ENCODE results near the gene LCN12.

DNA sequence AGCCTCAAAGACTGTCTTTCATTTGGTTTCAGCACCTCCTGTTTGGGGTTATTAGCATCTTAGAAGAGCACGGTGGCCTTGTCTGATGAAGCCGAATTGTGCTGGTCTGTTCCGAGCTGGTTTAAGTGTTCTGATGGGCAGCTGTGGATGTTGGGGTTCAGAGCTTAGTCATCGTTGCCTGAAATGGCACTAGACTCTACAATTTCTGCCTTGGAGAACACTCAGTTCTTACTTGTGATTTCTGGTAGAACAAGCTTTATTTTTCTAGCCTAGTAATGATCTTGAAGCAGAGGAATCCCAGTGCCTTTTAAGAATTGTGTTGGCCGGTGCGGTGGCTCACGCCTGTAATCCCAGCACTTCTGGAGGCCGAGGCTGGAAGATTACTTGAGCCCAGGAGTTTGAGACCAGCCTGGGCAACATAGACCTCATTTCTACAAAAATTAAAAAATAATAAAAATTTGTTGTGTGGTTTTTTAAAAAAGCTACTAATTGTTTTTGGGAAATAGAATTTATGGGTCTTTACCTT lies 15.4 kb upstream of the LCN12 start:
- TF ChIP-seq, protein P1, sequence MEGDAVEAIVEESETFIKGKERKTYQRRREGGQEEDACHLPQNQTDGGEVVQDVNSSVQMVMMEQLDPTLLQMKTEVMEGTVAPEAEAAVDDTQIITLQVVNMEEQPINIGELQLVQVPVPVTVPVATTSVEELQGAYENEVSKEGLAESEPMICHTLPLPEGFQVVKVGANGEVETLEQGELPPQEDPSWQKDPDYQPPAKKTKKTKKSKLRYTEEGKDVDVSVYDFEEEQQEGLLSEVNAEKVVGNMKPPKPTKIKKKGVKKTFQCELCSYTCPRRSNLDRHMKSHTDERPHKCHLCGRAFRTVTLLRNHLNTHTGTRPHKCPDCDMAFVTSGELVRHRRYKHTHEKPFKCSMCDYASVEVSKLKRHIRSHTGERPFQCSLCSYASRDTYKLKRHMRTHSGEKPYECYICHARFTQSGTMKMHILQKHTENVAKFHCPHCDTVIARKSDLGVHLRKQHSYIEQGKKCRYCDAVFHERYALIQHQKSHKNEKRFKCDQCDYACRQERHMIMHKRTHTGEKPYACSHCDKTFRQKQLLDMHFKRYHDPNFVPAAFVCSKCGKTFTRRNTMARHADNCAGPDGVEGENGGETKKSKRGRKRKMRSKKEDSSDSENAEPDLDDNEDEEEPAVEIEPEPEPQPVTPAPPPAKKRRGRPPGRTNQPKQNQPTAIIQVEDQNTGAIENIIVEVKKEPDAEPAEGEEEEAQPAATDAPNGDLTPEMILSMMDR (IDR thresholded peaks at IDR 0.05), result no peak
- no peak for TF ChIP-seq POLR2A (IDR thresholded peaks at IDR 0.05)
